NB4 (cell line): ENCODE results near the gene CLTCL1.

Source experiments
- CTCF ChIP-seq: IDR thresholded peaks from one replicate; pipeline ENCODE4 v1.5.1; 2012; ENCODE audit warnings: low read depth, low read length
- MYC ChIP-seq: IDR thresholded peaks from 2 replicates; pipeline ENCODE4 v1.6.1; 2011; ENCODE audit warnings: low read depth, low read length
- POLR2A ChIP-seq: IDR thresholded peaks from 2 replicates; pipeline ENCODE4 v1.6.1; 2011; ENCODE audit warnings: mild to moderate bottlenecking; ENCODE audit not compliant: insufficient read length; ENCODE audit errors: extremely low read depth

GRCh38 chr22:19260194-19260593, 31.3 kb downstream of the CLTCL1 start:
- no peak for TF ChIP-seq CTCF
- no peak for TF ChIP-seq POLR2A
- no peak for TF ChIP-seq MYC
